Choroid plexus epithelial cell (primary cell): ENCODE data around the gene NBEAL2.

Experiments
- DNase-seq: peaks from one replicate; pipeline ENCODE4 v3.0.0-alpha.2; 2010; ENCODE audit warnings: low read depth
- H3K4me3 ChIP-seq: 2 replicates; pipeline ENCODE4 v1.5.1; 2011; ENCODE audit warnings: low read depth, mild to moderate bottlenecking, control low read depth, low read length, moderate library complexity
- TF ChIP-seq, protein P1 (sequence below): conservative IDR thresholded peaks from 2 replicates; pipeline ENCODE4 v1.5.1; 2011; ENCODE audit warnings: low read depth, mild to moderate bottlenecking, control low read depth, inconsistent platforms, low read length, moderate library complexity

The NBEAL2 gene

DNA sequence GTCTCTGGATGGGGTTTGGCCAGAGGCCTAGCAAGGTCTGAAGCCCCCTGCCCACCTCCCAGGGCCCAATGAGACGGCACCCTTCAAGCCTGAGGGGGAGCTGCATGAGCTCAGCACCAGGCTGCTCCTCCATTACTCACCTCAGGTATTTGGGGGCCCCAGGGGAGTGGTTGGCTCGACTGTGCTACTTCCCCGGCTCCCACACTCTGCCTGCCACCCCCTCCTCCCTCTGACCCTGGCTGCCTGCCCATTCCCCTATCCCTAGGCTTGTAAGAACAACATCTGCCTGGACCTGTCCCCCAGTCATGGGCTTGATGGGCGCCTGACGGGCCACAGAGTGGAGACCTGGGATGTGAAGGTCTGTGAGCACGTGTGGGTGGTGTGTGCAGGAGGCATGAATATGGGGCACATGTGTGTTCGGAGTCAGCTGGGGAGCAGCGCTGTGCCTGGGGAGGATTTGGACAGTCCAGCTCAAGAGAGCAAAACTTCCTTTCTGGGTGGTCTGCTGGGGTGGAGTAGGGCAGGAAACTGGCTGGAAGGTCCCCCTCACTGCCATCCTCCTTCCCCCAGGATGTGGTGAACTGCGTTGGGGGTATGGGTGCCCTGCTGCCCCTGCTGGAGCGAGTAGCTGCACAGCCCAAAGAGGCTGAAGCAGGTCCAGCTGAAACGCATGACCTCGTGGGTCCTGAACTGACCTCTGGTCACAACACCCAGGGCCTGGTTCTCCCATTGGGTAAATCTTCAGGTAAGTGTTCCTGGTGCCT, 17.4 kb downstream of the NBEAL2 start:
- TF ChIP-seq, protein P1, sequence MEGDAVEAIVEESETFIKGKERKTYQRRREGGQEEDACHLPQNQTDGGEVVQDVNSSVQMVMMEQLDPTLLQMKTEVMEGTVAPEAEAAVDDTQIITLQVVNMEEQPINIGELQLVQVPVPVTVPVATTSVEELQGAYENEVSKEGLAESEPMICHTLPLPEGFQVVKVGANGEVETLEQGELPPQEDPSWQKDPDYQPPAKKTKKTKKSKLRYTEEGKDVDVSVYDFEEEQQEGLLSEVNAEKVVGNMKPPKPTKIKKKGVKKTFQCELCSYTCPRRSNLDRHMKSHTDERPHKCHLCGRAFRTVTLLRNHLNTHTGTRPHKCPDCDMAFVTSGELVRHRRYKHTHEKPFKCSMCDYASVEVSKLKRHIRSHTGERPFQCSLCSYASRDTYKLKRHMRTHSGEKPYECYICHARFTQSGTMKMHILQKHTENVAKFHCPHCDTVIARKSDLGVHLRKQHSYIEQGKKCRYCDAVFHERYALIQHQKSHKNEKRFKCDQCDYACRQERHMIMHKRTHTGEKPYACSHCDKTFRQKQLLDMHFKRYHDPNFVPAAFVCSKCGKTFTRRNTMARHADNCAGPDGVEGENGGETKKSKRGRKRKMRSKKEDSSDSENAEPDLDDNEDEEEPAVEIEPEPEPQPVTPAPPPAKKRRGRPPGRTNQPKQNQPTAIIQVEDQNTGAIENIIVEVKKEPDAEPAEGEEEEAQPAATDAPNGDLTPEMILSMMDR, result no peak
- peak; percentile 14 for DNase-seq
- H3K4me3 ChIP-seq, result no peak overlapping the region

DNA sequence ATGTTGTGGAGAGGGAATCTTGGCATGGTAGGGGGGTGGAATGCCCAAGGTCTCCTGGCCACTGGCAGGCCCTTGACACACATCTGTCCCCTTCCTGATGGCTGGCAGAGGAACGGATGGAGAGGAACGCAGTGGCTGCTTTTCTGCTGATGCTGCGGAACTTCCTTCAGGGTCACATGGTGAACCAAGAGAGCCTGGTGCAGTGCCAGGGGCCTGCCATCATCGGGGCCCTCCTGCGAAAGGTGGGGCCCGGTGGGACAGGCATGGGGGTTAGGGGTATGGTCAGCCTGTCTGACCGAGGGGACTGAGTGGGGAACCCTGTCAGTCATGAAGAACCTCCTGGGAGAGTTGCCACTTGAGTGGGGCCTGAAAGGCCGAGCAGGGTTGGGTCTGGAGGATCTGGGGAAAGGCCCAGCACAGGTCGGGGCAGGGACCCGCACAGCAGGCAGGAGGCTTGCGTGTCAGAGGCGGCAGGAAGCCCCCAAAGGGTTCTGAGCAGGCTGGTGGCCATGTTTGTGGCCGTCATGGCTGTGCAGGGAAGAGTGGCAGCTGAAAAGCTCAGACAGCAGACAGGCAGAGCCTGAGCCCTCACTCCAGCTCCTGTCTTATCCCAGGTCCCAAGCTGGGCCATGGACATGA, 18.1 kb downstream of the NBEAL2 start:
- TF ChIP-seq, protein P1, result no peak
- H3K4me3 ChIP-seq, result no peak overlapping the region
- no peak for DNase-seq

DNA sequence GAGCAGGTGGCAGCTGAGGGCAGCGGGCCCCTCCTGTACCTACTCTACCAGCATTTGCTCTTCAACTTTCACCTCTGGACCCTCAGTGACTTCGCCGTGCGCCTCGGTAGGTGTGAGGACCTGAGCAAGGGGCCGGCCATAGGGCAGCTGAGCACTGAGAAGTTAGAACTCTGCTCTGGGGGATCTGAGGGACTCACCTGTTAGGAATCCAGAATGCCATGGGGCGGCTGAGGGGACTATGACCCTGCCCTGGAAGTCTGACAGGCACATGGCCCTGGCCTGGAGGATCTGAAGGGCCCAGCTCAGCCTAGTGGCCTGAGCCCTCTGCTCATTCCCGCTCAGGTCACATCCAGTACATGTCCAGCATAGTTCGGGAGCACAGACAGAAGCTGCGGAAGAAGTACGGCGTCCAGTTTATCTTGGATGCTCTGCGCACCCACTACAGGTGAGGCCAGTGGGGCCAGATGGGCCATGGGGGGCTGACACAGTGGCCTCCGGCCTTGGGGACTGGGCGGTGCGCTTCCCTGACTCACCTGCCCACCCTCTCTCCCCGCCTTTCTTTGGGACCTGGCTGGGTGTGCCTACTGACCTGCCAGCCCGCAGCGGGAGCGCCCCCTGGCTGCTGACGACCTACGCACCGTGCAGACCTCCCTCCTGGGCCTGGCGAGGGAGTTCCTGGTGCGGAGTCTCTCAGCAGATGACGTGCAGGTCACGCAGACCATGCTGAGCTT, 18.8 kb downstream of the NBEAL2 start:
- DNase-seq, result peak; percentile 65
- no peak overlapping the region for H3K4me3 ChIP-seq

DNA sequence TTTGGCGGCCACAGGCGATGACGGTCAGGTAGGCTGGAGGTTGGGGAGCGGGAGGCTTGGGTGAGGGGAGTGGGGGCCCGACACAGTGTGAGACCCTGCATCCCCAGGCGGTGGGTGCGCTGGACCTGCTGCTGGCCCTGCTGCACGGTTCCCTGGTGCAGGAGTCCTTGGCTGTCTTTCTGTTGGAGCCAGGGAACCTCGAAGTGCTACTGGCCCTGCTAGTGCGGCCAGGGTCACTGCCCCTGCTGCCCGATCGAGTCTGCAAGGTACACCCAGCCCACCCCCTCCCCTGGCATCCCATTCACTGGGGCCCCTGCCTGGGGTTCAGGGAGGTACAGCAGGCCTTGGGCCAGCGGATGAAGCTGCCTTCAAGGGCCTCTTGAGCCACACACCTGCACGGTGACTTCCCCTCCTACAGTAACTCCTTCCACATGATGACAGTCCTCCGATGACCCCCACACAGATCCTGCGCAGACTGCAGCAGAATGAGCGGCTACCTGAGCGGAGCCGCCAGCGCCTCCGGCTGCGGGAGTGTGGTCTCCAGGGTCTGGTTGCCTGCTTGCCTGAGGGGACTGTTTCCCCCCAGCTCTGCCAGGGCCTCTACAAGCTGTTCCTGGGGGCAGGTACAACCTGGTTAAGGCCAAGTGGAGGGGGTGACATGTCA, 19.5 kb downstream of the NBEAL2 start:
- no peak for DNase-seq
- TF ChIP-seq, protein P1, result no peak
- H3K4me3 ChIP-seq, result no peak overlapping the region

More for the DNA sequence above, 18.8 kb downstream of the NBEAL2 start:
- TF ChIP-seq, protein P1, result peak; percentile 85

DNA sequence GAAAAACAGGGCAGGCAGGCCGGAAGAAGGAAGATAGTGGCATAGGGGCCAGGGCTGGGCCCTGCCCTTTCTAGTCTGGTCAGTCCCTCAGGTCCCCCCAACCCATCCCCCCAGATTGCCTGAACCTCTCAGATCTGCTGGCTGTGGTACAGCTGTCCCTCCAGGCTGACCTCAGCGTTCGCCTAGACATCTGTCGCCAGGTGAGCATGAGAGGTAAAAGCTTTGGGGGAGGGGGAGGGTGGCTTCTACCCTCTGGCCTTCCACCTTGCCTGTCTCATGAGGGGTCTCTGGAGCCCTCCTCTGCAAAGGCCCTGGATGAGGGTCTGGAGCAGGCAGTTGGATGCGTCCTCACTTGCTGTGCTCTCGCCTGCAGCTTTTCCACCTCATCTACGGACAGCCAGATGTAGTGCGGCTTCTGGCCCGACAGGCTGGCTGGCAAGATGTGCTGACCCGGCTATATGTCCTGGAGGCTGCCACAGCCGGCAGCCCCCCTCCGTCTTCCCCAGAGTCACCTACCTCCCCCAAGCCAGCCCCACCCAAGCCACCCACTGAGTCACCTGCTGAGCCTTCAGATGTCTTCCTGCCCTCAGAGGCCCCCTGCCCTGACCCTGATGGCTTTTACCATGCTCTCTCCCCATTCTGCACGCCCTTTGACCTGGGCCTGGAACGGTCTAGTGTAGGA, 20.2 kb downstream of the NBEAL2 start:
- DNase-seq, result no peak
- TF ChIP-seq, protein P1, result no peak
- H3K4me3 ChIP-seq, result no peak overlapping the region

DNA sequence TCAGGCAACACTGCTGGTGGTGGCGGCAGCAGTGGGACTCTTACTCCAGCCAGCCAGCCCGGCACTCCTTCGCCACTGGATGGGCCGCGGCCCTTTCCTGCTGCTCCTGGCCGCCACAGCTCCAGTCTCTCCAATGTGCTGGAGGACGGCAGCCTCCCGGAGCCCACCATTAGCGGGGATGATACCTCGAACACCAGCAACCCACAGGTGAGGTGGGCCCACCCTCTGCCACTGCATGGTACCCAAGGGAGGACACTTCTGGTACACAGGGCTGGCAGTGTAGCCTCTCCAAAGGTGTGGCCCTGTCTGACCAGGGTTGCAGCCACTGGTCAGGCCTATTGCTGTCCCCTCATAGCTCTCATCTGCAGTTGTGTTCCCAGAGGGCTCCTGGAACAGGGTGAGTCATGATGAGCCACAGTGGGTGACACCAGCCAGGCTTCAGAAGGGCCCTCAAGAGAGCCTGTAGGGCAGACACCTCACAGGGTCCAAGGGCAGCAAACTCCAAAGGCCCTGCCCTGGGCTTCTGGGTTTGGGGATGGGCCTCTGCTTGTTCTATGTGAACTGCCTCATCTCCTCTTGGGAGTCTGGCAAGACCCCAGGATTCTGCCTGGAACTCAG, 20.8 kb downstream of the NBEAL2 start:
- DNase-seq, result no peak
- no peak overlapping the region for H3K4me3 ChIP-seq
- TF ChIP-seq, protein P1, result no peak
